ENCODE measurements around the gene TERB1. TPM values are rescaled to one million over a fixed set of nuclear protein-coding genes. Genes with fewer than 3 reads are reported as not detected.

TERB1 gene
- total RNA-seq, 1 experiment from 2014 or later: not detected

DNA sequence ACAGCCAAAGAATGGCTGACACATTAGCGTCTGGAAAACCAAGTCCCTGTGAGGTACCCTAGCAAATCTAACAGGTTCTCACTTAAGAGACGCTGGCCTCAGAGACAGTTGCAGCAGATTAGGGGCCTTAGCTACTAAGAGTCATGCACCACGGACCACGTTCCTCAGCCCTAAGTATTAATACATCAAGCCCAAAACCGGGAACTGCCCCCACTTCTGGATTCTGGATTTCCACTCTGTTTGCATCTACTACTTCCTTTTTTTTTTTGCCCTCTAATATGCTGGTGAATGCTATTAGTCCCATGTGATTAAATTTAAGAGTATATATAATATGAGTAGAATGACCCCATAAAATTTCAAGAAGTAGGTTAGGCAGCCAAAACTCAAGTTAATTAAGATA is 775 bp upstream of the TERB1 start:
- CTCF ChIA-PET: no interaction called here
- BruUV-seq (replicated peaks): no TSS peak
- H3K9ac ChIP-seq (ENCODE audit: low read length): no peak overlapping the region
- H2AFZ ChIP-seq (ENCODE audit: low read depth, low read length, poor library complexity, severe bottlenecking): no peak overlapping the region
- no peak overlapping the region for H3K4me2 ChIP-seq (ENCODE audit: low read length)
- DNase-seq (ENCODE audit: low read depth, low spot score) (no peak), ATAC-seq (no peak)
- no peak overlapping the region for H3K4me3 ChIP-seq (replicated peaks in 1 of 2; ENCODE audit: low read depth in 1 of 2, low read length in 2 of 2)
- H3K27ac ChIP-seq (ENCODE audit: low read depth, low read length): no peak overlapping the region
- H3K79me2 ChIP-seq (ENCODE audit: insufficient read depth, low read length): no peaks in the 10 kb centered on the region
- H4K20me1 ChIP-seq (ENCODE audit: insufficient read depth): no peaks in the 10 kb centered on the region
- intact Hi-C loops (cut with micrococcal nuclease): no loop called here
- no peaks in the 10 kb centered on the region for H3K9me2 ChIP-seq (ENCODE audit: insufficient read depth)
- POLR2A ChIA-PET: no interaction called here
- H3K9me3 ChIP-seq (ENCODE audit: control insufficient read depth in 1 of 2, insufficient read depth in 1 of 2, low read depth in 1 of 2, low read length in 2 of 2): no peaks in the 10 kb centered on the region
- H3K27me3 ChIP-seq (ENCODE audit: insufficient read depth, low read length): no peaks in the 10 kb centered on the region
- peaks cover 26 to 31% of the 10 kb centered on the region in 2 experiments; a peak in 3 of 4 replicates for H3K36me3 ChIP-seq (ENCODE audit: control insufficient read depth in 1 of 2, insufficient read depth in 2 of 2, low read length in 2 of 2)
- RAD21 ChIA-PET (ENCODE audit: low non-redundant PET in 1 of 2, low total read pairs in 2 of 2, uncharacterized antibody in 2 of 2, unreplicated experiment in 2 of 2): no interaction called here
- TF ChIP-seq, protein P1, sequence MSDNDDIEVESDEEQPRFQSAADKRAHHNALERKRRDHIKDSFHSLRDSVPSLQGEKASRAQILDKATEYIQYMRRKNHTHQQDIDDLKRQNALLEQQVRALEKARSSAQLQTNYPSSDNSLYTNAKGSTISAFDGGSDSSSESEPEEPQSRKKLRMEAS (IDR thresholded peaks at IDR 0.05): no peak
- no peak for TF ChIP-seq ZNF274 (IDR thresholded peaks at IDR 0.05; ENCODE audit: low read depth, low read length)
- no peak for TF ChIP-seq YY1 (IDR thresholded peaks at IDR 0.05; ENCODE audit: extremely low read depth, insufficient replicate concordance, low read depth, low read length)
- TF ChIP-seq CEBPB (IDR thresholded peaks at IDR 0.05; ENCODE audit: low read depth): no peak
- TF ChIP-seq SIN3A (IDR thresholded peaks at IDR 0.05; ENCODE audit: low read depth): no peak
- TF ChIP-seq, protein P2, sequence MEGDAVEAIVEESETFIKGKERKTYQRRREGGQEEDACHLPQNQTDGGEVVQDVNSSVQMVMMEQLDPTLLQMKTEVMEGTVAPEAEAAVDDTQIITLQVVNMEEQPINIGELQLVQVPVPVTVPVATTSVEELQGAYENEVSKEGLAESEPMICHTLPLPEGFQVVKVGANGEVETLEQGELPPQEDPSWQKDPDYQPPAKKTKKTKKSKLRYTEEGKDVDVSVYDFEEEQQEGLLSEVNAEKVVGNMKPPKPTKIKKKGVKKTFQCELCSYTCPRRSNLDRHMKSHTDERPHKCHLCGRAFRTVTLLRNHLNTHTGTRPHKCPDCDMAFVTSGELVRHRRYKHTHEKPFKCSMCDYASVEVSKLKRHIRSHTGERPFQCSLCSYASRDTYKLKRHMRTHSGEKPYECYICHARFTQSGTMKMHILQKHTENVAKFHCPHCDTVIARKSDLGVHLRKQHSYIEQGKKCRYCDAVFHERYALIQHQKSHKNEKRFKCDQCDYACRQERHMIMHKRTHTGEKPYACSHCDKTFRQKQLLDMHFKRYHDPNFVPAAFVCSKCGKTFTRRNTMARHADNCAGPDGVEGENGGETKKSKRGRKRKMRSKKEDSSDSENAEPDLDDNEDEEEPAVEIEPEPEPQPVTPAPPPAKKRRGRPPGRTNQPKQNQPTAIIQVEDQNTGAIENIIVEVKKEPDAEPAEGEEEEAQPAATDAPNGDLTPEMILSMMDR (IDR thresholded peaks at IDR 0.05 in 2 of 3, conservative IDR thresholded peaks at IDR 0.05 in 1 of 3; ENCODE audit: borderline replicate concordance in 1 of 3, insufficient read depth in 1 of 3, low read depth in 2 of 3, low read length in 2 of 3): no peak
- no peak for TF ChIP-seq FOSL1 (IDR thresholded peaks at IDR 0.05; ENCODE audit: low read depth)
- no peak for TF ChIP-seq EGR1 (IDR thresholded peaks at IDR 0.05; ENCODE audit: low read depth)
- no peak for TF ChIP-seq CBX3 (IDR thresholded peaks at IDR 0.05; ENCODE audit: low read depth)
- no peak for TF ChIP-seq EZH2phosphoT487 (IDR thresholded peaks at IDR 0.05; ENCODE audit: borderline replicate concordance)
- no peak for TF ChIP-seq POLR2A (IDR thresholded peaks at IDR 0.05; ENCODE audit: borderline replicate concordance, extremely low read depth, insufficient read depth, insufficient read length)
- no peak for TF ChIP-seq ZFX (IDR thresholded peaks at IDR 0.05)
- TF ChIP-seq, protein P3, sequence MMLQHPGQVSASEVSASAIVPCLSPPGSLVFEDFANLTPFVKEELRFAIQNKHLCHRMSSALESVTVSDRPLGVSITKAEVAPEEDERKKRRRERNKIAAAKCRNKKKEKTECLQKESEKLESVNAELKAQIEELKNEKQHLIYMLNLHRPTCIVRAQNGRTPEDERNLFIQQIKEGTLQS (IDR thresholded peaks at IDR 0.05): no peak
- TF ChIP-seq POLR2AphosphoS5 (IDR thresholded peaks at IDR 0.05; ENCODE audit: low read depth, low read length): no peak
- TF ChIP-seq EZH2 (IDR thresholded peaks at IDR 0.05): no peak
- no peak for TF ChIP-seq SP1 (IDR thresholded peaks at IDR 0.05; ENCODE audit: low read depth)
- TF ChIP-seq, protein P4, sequence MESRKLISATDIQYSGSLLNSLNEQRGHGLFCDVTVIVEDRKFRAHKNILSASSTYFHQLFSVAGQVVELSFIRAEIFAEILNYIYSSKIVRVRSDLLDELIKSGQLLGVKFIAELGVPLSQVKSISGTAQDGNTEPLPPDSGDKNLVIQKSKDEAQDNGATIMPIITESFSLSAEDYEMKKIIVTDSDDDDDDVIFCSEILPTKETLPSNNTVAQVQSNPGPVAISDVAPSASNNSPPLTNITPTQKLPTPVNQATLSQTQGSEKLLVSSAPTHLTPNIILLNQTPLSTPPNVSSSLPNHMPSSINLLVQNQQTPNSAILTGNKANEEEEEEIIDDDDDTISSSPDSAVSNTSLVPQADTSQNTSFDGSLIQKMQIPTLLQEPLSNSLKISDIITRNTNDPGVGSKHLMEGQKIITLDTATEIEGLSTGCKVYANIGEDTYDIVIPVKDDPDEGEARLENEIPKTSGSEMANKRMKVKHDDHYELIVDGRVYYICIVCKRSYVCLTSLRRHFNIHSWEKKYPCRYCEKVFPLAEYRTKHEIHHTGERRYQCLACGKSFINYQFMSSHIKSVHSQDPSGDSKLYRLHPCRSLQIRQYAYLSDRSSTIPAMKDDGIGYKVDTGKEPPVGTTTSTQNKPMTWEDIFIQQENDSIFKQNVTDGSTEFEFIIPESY (IDR thresholded peaks at IDR 0.05; ENCODE audit: extremely low read depth, insufficient replicate concordance, low read length): no peak
- no peak for TF ChIP-seq SRF (IDR thresholded peaks at IDR 0.05; ENCODE audit: low read depth)
- no peaks in the 10 kb centered on the region for H3K4me1 ChIP-seq (ENCODE audit: control insufficient read depth in 1 of 2, insufficient read depth in 2 of 2, low read length in 2 of 2)
